NOMO-1 treated with DMSO at 0.1 percent for 48 hours (cell line): ENCODE data around the gene LINC00237.

Experiments used
- DNase-seq: peaks from one replicate; lab custom pipeline; 2025; ENCODE audit not compliant: unreplicated experiment; lab: John Stamatoyannopoulos, UW

LINC00237 gene

GRCh38 chr20:21106171-21107017 is at the start of gene LINC00237:
Gene LINC00237 (minus strand): TSS chr20:21106358.
- DNase-seq: no peak

GRCh38 chr20:21155268-21155667 is 49.1 kb upstream of the LINC00237 start:
- DNase-seq: no peak

- DNase-seq: no peak
Observed at GRCh38 chr20:21154692-21155091, 48.5 kb upstream of the LINC00237 start.

DNA sequence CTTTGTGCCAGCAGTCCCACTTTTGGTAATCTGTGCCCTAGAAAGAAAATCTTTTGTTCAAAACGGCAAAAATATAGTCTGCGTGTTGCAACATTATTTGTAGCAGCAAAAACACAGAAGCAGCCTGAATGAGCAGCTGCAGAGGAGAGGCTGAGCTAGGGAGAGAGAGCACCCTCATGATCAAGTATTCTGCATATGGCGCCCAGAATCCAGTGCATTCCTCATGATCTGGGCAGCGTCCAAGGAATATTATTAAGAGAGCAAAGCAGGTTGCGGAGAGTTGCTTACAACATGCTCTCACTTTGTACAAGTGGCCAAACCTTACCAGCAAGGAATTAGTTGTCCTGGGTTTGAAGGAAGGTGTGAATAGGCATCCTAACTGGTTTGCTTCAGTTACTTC is 45.6 kb upstream of the LINC00237 start:
- no peak for DNase-seq

DNA sequence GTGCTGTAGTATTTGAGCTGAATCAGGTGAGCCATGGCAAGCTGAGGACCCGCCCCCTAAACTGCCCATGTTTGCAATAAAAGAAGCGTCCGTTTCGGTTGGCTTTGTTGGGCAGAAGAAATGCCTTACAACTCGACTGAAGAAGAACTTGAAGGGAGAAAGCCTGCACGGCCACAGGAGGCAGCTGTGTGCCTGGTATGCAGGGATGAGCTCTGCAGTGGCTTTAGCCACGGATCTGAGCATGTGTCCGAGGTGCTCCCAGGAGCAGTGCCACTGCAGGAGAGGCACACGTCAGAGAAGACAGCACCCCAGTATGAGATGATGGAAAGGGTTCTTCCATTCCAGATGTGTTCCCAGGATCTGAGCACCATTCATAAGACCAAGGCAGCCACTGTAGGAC is 43.2 kb upstream of the LINC00237 start:
- DNase-seq: no peak

GRCh38 chr20:21147593-21147992 is 41.4 kb upstream of the LINC00237 start:
- DNase-seq: no peak

DNA sequence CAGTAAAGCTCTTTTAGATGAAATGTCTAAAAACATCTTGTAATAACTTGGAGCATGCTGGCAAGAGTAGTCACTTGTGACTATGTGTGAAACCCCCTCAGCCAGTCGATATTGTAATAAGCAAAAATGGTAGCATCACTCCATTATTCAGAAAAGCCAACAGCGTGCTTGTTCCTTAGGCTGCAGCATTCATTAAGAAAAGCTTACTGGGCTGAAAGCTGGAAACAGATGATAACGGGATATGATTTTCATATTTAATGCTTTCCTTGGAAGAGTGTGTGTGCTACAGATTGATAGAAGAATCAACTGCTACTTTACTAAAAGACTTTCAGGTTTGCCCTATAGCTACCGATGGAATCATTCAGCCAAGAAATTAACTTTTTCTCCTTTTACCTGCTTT is 40.1 kb upstream of the LINC00237 start:
- DNase-seq: no peak

- DNase-seq: no peak
Observed at GRCh38 chr20:21145424-21145823, 39.3 kb upstream of the LINC00237 start.

- no peak for DNase-seq
Observed at GRCh38 chr20:21143194-21143890, 37.2 kb upstream of the LINC00237 start.

DNA sequence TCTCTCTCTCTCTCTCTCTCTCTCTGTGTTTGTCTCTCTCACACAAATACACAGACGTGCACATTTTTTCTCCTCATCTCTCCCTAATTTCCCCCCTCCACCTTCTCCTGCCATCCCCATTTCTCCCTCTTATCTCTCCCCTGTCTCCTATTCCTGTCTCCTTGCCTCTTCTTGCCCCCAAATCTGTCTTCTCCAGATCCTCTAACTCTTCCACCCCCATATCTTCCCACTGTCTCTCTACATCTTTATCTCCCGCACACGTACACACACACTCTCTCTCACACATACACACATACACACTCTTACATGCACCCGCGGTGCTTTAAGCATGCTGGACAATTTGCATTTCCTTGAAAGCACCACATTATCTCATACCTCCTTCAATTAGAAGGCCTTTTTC is 35.7 kb upstream of the LINC00237 start:
- DNase-seq: no peak

GRCh38 chr20:21139881-21140566 is 33.9 kb upstream of the LINC00237 start:
- no peak for DNase-seq

- no peak for DNase-seq
Observed at GRCh38 chr20:21137078-21137477, 30.9 kb upstream of the LINC00237 start.

DNA sequence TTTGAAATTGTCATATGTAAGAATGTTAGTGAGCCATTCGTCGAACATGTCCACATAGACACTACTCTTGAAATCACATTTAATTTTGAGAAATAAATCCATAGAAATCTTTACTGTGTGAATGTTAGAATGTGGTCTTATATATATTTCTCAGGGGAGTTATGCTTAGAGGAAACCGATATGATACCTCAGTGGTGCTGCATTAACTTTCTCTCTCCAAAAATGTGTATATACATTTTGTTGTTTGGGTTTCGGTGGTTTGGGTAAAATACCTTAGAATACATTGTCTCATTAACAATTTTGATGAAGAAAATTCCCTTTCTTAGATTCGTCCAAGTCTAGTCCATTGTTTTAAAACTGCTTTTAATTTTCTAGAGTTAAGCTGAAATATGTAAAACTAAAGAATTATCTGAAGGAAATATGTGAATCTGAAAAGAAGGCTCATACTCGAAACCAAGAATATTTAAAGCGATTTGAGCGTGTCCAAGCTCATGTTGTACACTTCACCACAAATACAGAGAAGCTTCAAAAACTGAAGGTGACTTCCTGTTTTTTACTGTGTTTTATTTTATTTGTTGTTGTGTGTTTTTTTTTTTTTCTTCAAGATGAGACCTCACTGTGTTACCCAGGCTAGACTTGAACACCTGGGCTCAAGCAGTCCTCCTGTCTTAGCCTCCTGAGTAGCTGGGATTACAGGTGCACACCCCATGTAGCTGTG is 30.0 kb upstream of the LINC00237 start:
- DNase-seq: no peak

DNA sequence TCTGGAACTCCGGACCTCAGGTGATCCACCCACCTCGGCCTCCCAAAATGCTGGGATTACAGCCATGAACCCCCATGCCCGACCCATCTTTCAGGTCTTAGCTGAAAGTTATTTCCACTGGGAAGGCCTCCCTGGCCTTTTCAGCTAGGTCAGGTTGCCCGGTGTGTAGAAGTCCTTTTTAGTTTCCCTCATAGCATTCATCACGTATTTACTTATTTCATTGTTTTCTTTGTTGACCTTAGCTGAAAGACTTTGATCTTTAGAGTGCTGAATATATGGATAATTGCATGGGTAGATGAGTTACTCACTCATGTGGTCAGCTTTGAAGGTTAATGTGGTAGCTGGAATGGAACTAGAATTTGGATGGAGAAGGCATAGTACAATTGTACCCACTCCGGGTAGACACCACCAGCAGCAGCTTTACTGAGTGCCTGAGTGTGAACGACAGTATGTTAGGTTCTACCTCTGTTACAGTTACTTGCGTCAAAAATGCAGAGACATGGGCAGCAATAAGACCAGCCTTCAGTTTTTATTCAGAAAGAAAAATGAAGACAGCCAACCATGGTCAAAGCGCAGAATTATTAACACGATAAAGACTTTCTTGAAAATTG is 28.8 kb upstream of the LINC00237 start:
- DNase-seq: no peak

GRCh38 chr20:21133917-21134622 is 27.9 kb upstream of the LINC00237 start:
- no peak for DNase-seq

DNA sequence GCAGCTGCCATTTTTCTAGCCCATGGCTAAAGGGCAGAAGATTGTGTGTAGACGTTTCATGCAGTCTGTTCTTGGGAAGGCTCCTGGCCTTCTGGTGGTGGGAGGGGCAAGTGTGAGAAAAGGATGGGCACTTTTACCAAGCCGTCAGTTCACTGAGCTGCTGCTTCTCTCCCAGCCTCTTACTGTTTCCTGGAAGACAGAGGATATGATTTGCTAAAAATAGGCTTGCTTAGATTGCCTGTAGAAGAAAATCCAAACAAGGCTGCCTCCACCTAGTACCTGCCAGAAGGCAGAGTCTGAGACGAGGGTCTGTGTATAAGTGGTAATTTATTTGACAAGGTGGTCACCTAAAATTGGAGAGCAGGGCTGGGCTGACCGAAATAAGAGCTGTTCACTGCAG is 27.2 kb upstream of the LINC00237 start:
- no peak for DNase-seq

- no peak for DNase-seq
Observed at GRCh38 chr20:21129861-21130260, 23.7 kb upstream of the LINC00237 start.

GRCh38 chr20:21127201-21127981 is 21.2 kb upstream of the LINC00237 start:
- no peak for DNase-seq

DNA sequence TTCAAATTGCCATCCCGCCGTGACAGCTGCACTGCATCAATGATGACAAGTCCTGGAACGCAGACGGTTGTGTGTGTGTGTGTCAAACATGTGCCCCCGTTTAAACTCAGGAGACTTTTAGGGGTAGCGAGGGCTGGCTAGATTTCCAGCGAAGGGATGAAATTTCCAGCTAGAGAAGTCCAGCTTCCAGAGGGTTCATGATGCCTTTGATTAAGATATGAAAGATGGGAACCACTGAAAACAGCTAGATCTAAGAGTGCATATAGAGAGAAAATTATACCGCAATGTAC is 20.4 kb upstream of the LINC00237 start:
- DNase-seq: no peak
